Endothelial cell of umbilical vein (primary cell): ENCODE results near the gene CNNM4.

Experiments
- CTCF ChIP-seq, 2 donors: IDR thresholded peaks; 1 replicate in 1 of 2; 2 replicates in 1 of 2; pipeline ENCODE4 v1.5.1; 2011; ENCODE audit warnings: low read length in 2 of 2, mild to moderate bottlenecking in 2 of 2, moderate library complexity in 2 of 2, control low read depth in 1 of 2, inconsistent platforms in 1 of 2, low read depth in 1 of 2; ENCODE audit not compliant: insufficient read depth in 1 of 2; ENCODE audit errors: extremely low read depth in 1 of 2
- EZH2 ChIP-seq: IDR thresholded peaks from 2 replicates; pipeline ENCODE4 v1.6.1; 2012; ENCODE audit warnings: borderline replicate concordance, low read depth, mild to moderate bottlenecking, moderate library complexity, low read length, inconsistent platforms; ENCODE audit not compliant: severe bottlenecking
- FOS ChIP-seq: IDR thresholded peaks from 2 replicates; pipeline ENCODE4 v1.6.1; 2011; ENCODE audit warnings: mild to moderate bottlenecking, low read length, moderate library complexity, borderline replicate concordance; ENCODE audit not compliant: insufficient read depth
- GATA2 ChIP-seq: IDR thresholded peaks from 2 replicates; pipeline ENCODE4 v1.7.0; 2011; ENCODE audit warnings: low read depth, mild to moderate bottlenecking, moderate library complexity, mixed read lengths, low read length; ENCODE audit not compliant: insufficient read length, insufficient read depth
- JUN ChIP-seq: IDR thresholded peaks from 2 replicates; pipeline ENCODE4 v1.6.1; 2011; ENCODE audit warnings: borderline replicate concordance, low read depth; ENCODE audit not compliant: insufficient read length, insufficient read depth
- MAX ChIP-seq: IDR thresholded peaks from 2 replicates; pipeline ENCODE4 v1.6.1; 2011; ENCODE audit not compliant: insufficient read depth, insufficient read length
- MYC ChIP-seq: IDR thresholded peaks from one replicate; pipeline ENCODE4 v1.6.1; 2011; ENCODE audit warnings: mild to moderate bottlenecking, low read depth, low read length
- POLR2A ChIP-seq: IDR thresholded peaks from 2 replicates; pipeline ENCODE4 v1.6.1; 2012; ENCODE audit warnings: low read depth, mild to moderate bottlenecking, control low read depth, low read length
- POLR2AphosphoS5 ChIP-seq: IDR thresholded peaks from 2 replicates; pipeline ENCODE4 v1.6.1; 2012; ENCODE audit warnings: low read depth, mild to moderate bottlenecking, control low read depth, low read length, moderate library complexity; ENCODE audit not compliant: insufficient read depth

GRCh38 chr2:96816836-96817702, 56.4 kb downstream of the CNNM4 start:
- no peak for TF ChIP-seq CTCF (IDR thresholded peaks at IDR 0.05; ENCODE audit: extremely low read depth in 1 of 2, insufficient read depth in 1 of 2, low read depth in 1 of 2, low read length in 2 of 2)
- no peak for TF ChIP-seq EZH2
- TF ChIP-seq JUN: no peak
- no peak for TF ChIP-seq MAX
- TF ChIP-seq POLR2AphosphoS5: no peak
- TF ChIP-seq MYC: no peak
- no peak for TF ChIP-seq POLR2A
- TF ChIP-seq FOS: no peak
- TF ChIP-seq GATA2: no peak
